ENCODE results near the gene SBNO2.

GRCh38 chr19:1086613-1087012, 87.5 kb downstream of the SBNO2 start:
- no peak for TF ChIP-seq EZH2 (IDR thresholded peaks at IDR 0.05; ENCODE audit: borderline replicate concordance, low read depth, low read length, poor library complexity, severe bottlenecking)
- no peak for TF ChIP-seq CTCF (conservative IDR thresholded peaks at IDR 0.05; ENCODE audit: low read depth, low read length)
